C4-2B (cell line): ENCODE data around the gene MAP3K6.
A peak's percentile ranks its signal among the peaks of the same experiment; 100 is the strongest.

Experiments used
- H3K27ac ChIP-seq: fragments of 450-650 bp; 2 replicates; pipeline ENCODE4 v1.5.1; 2017
- ZFX ChIP-seq: fragments of 450-650 bp; IDR thresholded peaks from 2 replicates; pipeline ENCODE4 v1.6.1; 2017
- TF ChIP-seq, protein P1 (sequence below): fragments of 450-650 bp; conservative IDR thresholded peaks from 2 replicates; pipeline ENCODE4 v1.5.1; 2017; ENCODE audit warnings: mild to moderate bottlenecking

The MAP3K6 gene

DNA sequence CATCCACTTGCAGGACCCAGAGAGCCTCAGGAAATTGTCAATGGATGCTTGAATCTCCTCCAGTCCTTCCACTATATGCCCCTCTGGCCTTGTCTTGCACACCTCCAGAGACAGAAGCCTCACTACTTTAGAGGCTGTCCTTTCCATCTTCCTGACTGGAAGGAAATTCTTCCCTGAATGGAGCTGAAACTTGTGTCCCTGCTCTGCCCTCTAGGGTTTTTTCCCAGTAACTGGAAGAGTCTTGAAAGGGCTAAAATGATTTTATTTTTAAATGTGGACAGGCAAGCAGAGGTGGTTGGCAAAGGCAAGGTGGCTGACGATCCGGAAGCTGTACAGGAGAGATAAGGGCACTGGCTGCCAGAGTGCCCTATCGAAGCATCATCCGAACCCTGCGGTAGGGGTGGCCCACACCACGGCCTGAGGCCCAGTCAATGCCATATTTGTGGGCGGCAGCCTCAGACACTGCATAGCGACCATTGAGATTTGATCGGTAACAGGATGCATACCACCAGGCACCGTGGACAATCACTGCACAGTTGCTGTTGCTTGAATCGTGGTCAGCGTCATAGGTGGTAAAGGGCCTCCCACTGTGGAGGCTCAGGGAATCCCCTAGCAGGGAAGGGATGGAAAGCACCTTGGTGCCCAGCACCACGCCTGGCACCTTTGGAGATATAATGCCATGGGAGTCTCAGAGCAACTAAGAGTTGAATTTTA, 2.3 kb upstream of the MAP3K6 start:
- no peak for TF ChIP-seq ZFX
- TF ChIP-seq, protein P1, sequence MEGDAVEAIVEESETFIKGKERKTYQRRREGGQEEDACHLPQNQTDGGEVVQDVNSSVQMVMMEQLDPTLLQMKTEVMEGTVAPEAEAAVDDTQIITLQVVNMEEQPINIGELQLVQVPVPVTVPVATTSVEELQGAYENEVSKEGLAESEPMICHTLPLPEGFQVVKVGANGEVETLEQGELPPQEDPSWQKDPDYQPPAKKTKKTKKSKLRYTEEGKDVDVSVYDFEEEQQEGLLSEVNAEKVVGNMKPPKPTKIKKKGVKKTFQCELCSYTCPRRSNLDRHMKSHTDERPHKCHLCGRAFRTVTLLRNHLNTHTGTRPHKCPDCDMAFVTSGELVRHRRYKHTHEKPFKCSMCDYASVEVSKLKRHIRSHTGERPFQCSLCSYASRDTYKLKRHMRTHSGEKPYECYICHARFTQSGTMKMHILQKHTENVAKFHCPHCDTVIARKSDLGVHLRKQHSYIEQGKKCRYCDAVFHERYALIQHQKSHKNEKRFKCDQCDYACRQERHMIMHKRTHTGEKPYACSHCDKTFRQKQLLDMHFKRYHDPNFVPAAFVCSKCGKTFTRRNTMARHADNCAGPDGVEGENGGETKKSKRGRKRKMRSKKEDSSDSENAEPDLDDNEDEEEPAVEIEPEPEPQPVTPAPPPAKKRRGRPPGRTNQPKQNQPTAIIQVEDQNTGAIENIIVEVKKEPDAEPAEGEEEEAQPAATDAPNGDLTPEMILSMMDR, result no peak; the same call in 1 of the 2 replicates
- no peak overlapping the region for H3K27ac ChIP-seq

DNA sequence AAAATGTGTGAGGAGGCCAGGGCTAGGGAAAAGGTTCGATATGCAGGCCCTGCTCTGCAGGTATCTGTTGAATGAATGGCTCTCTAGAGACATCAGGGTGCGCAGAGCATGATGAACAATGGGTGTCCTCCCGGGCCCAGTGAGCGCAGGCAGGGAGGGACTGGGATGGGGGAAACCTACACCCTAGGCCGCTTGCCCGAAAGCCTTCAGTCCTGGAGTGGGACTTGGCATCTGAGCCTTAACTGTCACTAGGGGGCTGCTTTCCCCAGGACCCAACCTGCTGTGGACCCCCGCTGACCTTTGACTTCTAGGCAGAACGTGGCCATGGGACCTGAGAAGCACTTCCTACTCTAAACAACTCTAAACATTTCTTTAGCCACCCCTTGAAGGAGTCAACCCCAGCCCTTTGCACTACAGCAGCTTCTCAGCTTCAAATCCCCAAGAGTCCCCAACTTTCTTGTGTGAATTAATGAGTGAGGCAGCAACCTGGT, 444 bp upstream of the MAP3K6 start:
- TF ChIP-seq, protein P1, result no peak
- no peak; the same call in 1 of the 2 replicates for TF ChIP-seq ZFX
- peak overlapping the region; percentile 82 for H3K27ac ChIP-seq

DNA sequence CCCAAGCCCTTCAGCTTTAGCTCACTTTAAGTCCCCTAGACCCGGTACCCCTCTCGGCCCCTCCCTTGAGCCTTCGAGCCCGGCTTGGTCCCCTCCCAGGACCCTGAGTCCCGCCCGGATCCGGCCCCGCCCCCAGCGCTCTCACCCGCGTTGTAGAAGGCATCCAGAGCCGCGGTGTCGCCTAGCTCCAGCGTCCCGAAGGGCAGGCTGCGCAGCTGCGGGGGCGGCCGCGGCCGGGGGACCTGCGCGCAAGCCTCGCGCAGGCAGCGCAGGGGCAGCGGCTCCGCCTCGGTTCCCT, 699 bp downstream of the MAP3K6 start:
- peak overlapping the region; percentile 82 for H3K27ac ChIP-seq
- TF ChIP-seq, protein P1, result no peak
- 0 out of 2 replicates have a peak, but pooled peaks have one; percentile 39 for TF ChIP-seq ZFX

DNA sequence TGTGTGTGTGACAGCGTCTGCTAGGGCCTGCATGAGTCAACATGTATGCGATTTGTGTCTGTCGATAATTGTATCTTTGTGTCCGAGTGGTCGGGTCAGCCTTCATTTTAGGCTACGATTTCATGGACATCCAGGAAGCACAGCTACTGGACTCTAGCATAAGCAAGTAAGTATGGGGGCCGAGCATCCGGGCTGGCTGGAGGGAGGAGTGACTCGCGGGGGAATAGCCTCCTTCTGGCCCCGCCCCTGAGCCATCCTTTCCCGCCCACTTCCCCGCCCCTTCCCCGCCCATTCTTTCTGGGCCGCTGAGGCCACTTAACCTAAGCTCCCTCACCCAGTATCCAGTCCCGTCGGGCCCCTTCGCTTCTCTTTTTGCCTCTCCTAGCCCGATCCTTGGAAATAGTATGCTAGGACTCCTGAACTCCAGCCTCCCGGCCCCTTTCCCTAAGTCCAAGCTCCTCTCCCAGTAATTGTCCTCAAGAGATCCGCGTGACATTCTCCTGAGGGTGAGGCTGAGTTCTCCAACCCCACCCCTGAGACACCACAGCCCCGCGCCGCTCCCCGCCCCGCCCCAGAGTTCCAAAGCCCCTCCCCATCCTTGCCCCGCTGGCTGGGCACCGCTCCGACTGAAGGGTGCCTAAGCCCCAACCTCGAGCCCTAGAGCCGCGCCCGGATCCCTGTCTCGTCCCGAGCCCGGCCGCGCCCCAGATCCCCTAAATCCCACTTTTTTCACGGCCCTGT, 1.2 kb downstream of the MAP3K6 start:
- H3K27ac ChIP-seq, result peak overlapping the region; percentile 82

DNA sequence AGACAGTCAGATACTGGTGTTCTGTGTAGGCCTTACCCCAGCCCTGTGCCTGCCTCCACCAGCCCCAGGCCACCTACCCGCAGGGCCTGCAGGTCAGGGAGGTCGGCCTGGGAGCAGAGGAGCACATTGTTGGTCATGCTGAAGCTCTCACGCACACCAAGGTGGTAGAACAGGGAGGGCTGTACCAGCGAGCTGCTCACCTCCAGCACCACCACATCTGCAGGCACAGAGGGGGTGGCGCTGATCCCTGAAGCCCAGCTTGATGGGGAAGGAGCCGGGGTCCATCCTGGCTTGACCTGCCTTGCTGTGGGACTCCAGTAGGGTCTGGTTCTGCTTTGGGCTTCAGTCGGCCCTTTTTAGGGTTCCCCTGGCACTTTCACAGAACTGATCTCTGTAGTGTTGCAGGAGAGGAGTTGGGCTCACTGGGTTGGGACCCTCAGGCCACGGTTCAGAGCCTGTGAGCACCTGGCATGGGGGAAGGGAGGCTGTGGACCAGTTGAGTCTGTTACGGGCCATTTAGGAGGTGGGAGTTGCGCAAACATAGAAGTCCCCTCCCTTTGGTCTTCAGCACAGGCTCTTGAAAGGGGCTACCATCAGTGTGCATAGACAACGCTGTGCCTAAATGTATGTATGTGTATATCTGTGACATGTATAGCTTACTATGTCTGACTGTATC, 1.9 kb downstream of the MAP3K6 start:
- peak overlapping the region; percentile 82 for H3K27ac ChIP-seq
- TF ChIP-seq, protein P1, result no peak
- no peak for TF ChIP-seq ZFX

More for the DNA sequence above, 1.2 kb downstream of the MAP3K6 start:
- TF ChIP-seq, protein P1, result no peak
- TF ChIP-seq ZFX, result no peak

DNA sequence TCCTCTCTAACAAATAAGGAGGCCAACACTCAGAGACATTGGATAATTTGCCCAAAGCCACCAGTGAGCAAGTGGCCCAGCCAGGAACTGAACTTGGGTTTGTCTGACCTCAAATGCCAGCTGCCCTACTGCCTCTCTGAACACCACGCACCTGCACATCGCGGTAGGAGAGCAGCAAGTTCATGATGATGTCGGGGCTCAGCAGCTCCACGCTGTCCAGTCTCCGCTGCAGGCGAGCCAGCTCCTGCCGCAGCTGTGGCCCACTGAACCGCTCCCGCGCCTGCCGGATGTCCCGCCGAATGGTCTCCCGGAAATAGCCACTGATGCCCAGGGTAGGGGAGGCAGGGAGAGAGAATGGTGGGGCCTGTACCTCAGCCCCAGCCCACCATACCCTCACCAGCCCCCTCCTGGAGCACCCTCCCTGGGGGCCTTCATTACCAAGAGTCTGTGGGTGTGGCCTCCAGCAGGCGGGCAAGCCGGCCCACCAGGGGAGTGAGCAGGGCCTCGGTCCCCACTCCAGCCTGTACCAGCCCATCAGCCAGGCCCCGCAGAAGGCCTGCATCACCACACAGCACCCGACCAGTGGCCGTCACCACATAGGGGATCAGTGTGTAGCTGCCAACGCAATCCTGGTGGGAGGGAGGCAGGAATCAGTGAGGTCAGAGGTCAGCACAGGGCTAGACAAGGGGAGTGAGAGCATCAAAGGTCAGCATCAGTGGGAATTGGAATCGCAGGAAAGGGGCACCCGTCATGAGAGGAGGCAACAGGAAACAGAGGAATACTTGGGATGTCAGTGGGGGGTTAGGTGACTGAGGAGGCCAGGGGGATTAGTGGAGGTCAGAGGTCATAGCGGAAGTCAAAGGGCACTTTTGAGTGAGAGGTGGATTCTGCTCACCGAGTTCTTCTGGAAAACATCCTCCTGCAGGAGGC, 2.7 kb downstream of the MAP3K6 start:
- TF ChIP-seq, protein P1, result no peak
- no peak; the same call in 1 of the 2 replicates for TF ChIP-seq ZFX
- H3K27ac ChIP-seq, result no peak overlapping the region; the same call in 1 of the 2 replicates
